H1 (cell line): ENCODE results near the gene NINJ2.

Experiments used
- BCL11A ChIP-seq, 2 experiments: IDR thresholded peaks; one replicate each; pipeline ENCODE4 v1.6.1; 2011; ENCODE audit warnings: low read depth in 2 of 2, low read length in 2 of 2, mild to moderate bottlenecking in 2 of 2
- CTCF ChIP-seq, 3 experiments: IDR thresholded peaks; 1 replicate in 2 of 3; 2 replicates in 1 of 3; pipeline versions ENCODE4 v1.5.1 to v1.6.1; 2011; ENCODE audit warnings: low read length in 3 of 3, mild to moderate bottlenecking in 3 of 3, inconsistent platforms in 2 of 3, low read depth in 1 of 3, moderate library complexity in 1 of 3; ENCODE audit not compliant: insufficient read depth in 1 of 3; ENCODE audit errors: control extremely low read depth in 1 of 3
- EP300 ChIP-seq, 2 experiments: IDR thresholded peaks; 1 replicate in 1 of 2; 2 replicates in 1 of 2; pipeline ENCODE4 v1.6.1; 2011 to 2012; ENCODE audit warnings: low read depth in 2 of 2, low read length in 2 of 2, mild to moderate bottlenecking in 2 of 2, borderline replicate concordance in 1 of 2, inconsistent platforms in 1 of 2, moderate library complexity in 1 of 2
- EZH2 ChIP-seq: fragments of 200-600 bp; sonication (generic); IDR thresholded peaks from 2 replicates; pipeline ENCODE4 v1.7.1; 2012; ENCODE audit warnings: low read depth, mild to moderate bottlenecking, moderate library complexity, low read length, inconsistent platforms; ENCODE audit not compliant: severe bottlenecking
- MAX ChIP-seq: IDR thresholded peaks from 2 replicates; pipeline ENCODE4 v1.6.1; 2012; ENCODE audit warnings: inconsistent platforms

- no peak for TF ChIP-seq CTCF (IDR thresholded peaks at IDR 0.05; ENCODE audit: control extremely low read depth in 1 of 3, insufficient read depth in 1 of 3, low read depth in 1 of 3, low read length in 3 of 3)
- TF ChIP-seq EZH2, result no peak
- no peak for TF ChIP-seq MAX
- no peak for TF ChIP-seq EP300 (IDR thresholded peaks at IDR 0.05; ENCODE audit: borderline replicate concordance in 1 of 2, low read depth in 2 of 2, low read length in 2 of 2)
- TF ChIP-seq BCL11A (IDR thresholded peaks at IDR 0.05; ENCODE audit: low read depth in 2 of 2, low read length in 2 of 2), result no peak
These were observed 120.7 kb downstream of the NINJ2 start for GRCh38 chr12:542395-543113.
